Dendritic cell treated with granulocyte-macrophage colony-stimulating factor and Interleukin-4, amounts not matched to agents 40 ng/mL and 50 ng/mL, for 4 days (primary cell): ENCODE measurements around the gene C15orf62.

Experiments
- H3K27ac Mint-ChIP-seq: one replicate; pipeline ENCODE4 v1.8.0; 2022; ENCODE audit warnings: mild to moderate bottlenecking, mixed read lengths
- H3K27me3 Mint-ChIP-seq: one replicate; pipeline ENCODE4 v1.8.0; 2022; ENCODE audit warnings: mild to moderate bottlenecking, mixed read lengths
- H3K36me3 Mint-ChIP-seq: one replicate; pipeline ENCODE4 v1.8.0; 2022; ENCODE audit warnings: low read depth, mixed read lengths
- H3K4me1 Mint-ChIP-seq: one replicate; pipeline ENCODE4 v1.8.0; 2022; ENCODE audit warnings: low read depth, mixed read lengths
- H3K4me3 Mint-ChIP-seq: one replicate; pipeline ENCODE4 v1.8.0; 2022; ENCODE audit warnings: mild to moderate bottlenecking, moderate library complexity, mixed read lengths
- H3K9me3 Mint-ChIP-seq: one replicate; pipeline ENCODE4 v1.8.0; 2022; ENCODE audit warnings: mixed read lengths
- intact Hi-C: fragments of 100-400 bp; cut with micrococcal nuclease; formaldehyde crosslinking; loops from one replicate; pipeline ENCODE4 v1.15.0; 2022

Gene C15orf62

GRCh38 chr15:40803076-40803475, 33.3 kb downstream of the C15orf62 start:
- Mint-ChIP-seq H3K4me3 (no peak overlapping the region), H3K27me3 (no peaks in the 10 kb centered on the region), H3K27ac (no peak overlapping the region), H3K4me1 (peaks cover 27% of the 10 kb centered on the region), H3K9me3 (no peaks in the 10 kb centered on the region), H3K36me3 (peaks cover 78% of the 10 kb centered on the region)
- intact Hi-C loops = no loop called here

- Mint-ChIP-seq H3K36me3 (peaks cover 73% of the 10 kb centered on the region), H3K9me3 (no peaks in the 10 kb centered on the region), H3K4me3 (no peak overlapping the region), H3K27me3 (no peaks in the 10 kb centered on the region), H3K27ac (no peak overlapping the region), H3K4me1 (peaks cover 27% of the 10 kb centered on the region)
- intact Hi-C loops = no loop called here
These were observed 33.9 kb downstream of the C15orf62 start for GRCh38 chr15:40803688-40804087.

DNA sequence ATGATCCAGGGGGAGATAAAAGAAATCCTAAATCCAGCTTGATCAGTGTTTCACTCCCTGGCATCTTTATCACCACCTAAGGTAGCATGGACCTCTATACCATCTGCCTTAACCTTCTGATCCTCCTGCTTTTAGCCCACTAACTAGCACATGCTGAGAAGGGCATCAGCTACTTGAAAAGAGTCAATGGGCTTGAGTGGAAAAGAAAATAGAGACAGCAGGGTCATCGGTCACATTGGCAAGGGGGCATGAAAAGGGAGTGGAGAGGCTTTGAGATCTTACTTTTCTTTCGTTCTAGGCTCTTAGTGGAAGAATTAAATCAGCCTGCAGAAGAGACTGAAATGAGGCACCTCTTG, 36.9 kb downstream of the C15orf62 start:
- no peaks in the 10 kb centered on the region for H3K27me3 Mint-ChIP-seq
- peak overlapping the region; percentile 92 for H3K4me3 Mint-ChIP-seq
- no peaks in the 10 kb centered on the region for H3K9me3 Mint-ChIP-seq
- H3K4me1 Mint-ChIP-seq = peaks cover 36% of the 10 kb centered on the region
- peak overlapping the region; percentile 97 for H3K27ac Mint-ChIP-seq
- intact Hi-C loops = loop anchor here (1.0 to 5.0 kb wide), 3 partner anchors 36 to 51 kb away; partner anchors contain the start of genes C15orf62, RMDN3 and SPINT1
- peaks cover 76% of the 10 kb centered on the region for H3K36me3 Mint-ChIP-seq

DNA sequence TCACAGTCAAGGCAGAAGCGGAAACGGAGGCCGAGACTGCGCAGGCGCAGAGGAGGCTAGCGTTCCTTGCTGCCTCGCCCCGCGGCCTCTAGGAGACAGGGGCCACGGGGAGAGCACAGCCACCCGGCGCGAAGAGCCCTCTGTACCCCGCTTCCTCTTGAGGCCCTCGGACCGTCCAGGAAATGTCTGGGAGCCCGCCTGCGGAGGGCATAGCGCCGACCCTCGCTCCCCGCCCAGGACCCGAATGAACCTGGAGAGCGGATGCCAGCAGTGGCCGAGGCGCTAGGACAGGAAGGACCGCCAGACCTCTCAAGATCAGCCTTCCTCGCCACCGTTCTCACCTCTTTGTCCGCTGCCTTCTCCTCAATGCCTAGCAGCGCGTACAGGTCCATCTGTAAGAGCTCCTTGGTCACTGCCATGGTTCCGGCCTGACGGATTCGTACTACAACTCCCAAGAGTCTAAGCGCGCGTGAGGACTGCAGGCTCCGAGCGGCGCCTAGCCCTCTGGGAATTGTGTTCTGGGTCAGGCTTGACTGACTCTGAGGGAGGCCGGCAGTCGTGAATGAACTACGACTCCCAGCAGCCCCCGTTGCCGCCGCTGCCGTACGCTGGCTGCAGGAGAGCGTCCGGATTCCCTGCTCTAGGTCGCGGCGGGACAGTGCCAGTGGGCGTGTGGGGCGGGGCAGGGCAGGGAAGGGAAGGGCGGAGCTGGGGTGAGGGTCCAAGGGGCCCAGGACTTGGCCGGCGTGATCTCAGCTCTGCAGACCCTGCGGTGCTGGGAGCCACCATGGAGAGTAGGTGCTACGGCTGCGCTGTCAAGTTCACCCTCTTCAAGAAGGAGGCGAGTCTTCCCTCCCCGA, 37.5 kb downstream of the C15orf62 start, which contains the start of the genes DNAJC17 and ZFYVE19:
DNAJC17 (minus strand) TSS at position 446 of the 860 bp plus-strand sequence; CDS start at position 419, 27 bp downstream.
ZFYVE19 (plus strand) TSS at position 62 of the 860 bp plus-strand sequence; CDS start at position 563, 501 bp downstream.
- H3K27ac Mint-ChIP-seq = peak within 1 kb of the TSS; percentile 97
- intact Hi-C loops = loop anchor here (1.0 to 5.0 kb wide), 3 partner anchors 35 to 52 kb away; partner anchors contain the start of genes C15orf62, RMDN3 and SPINT1
- H3K27me3 Mint-ChIP-seq = no peaks in the 10 kb centered on the region
- peaks cover 39% of the 10 kb centered on the region for H3K4me1 Mint-ChIP-seq
- H3K4me3 Mint-ChIP-seq = peak within 1 kb of the TSS; percentile 92
- H3K36me3 Mint-ChIP-seq = peaks cover 76% of the 10 kb centered on the region
- no peaks in the 10 kb centered on the region for H3K9me3 Mint-ChIP-seq

DNA sequence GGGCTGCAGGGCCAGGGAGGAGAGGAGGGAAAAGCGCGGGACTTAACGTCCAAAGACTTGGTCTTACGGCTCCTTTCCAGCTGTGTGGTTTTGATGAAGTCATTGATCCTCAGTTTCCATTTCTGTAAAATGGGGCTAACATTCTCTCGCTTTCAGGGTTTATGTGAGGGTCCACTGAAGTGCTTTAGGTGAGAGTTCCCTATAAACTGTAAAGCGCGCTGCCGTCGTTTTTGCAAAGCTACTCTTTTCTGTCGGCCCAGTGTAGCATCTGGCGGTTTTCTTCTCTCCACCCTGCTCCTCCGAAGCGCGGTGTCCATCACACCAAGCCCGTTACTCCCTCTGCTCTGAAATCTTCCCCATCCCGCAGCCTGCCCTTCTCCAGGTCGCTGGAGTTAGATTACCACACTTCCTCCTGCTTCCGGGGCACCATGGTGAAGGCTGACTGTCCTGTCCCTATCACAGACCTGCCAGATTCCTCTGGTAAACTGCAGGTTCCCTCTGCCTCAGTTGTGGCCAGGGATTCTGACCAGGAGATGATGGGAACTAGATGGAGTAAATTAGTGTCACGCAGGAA, 38.2 kb downstream of the C15orf62 start:
- H3K4me3 Mint-ChIP-seq = peak overlapping the region; percentile 92
- H3K27me3 Mint-ChIP-seq = no peaks in the 10 kb centered on the region
- intact Hi-C loops = loop anchor here (1.0 to 5.0 kb wide), 3 partner anchors 34 to 53 kb away; partner anchors contain the start of genes C15orf62, RMDN3 and SPINT1
- peaks cover 39% of the 10 kb centered on the region for H3K4me1 Mint-ChIP-seq
- H3K9me3 Mint-ChIP-seq = no peaks in the 10 kb centered on the region
- peaks cover 76% of the 10 kb centered on the region for H3K36me3 Mint-ChIP-seq
- H3K27ac Mint-ChIP-seq = peak overlapping the region; percentile 97

GRCh38 chr15:40808861-40809450, 39.2 kb downstream of the C15orf62 start:
- peaks cover 33% of the 10 kb centered on the region for H3K4me1 Mint-ChIP-seq
- intact Hi-C loops = loop anchor here (5.0 kb wide), 2 partner anchors 33 to 42 kb away; partner anchors contain the start of genes C15orf62 and SPINT1
- no peaks in the 10 kb centered on the region for H3K9me3 Mint-ChIP-seq
- H3K4me3 Mint-ChIP-seq = no peak overlapping the region
- no peak overlapping the region for H3K27ac Mint-ChIP-seq
- no peaks in the 10 kb centered on the region for H3K27me3 Mint-ChIP-seq
- peaks cover 78% of the 10 kb centered on the region for H3K36me3 Mint-ChIP-seq

GRCh38 chr15:40812721-40813425, 43.1 kb downstream of the C15orf62 start:
- H3K27ac Mint-ChIP-seq = no peak overlapping the region
- intact Hi-C loops = no loop called here
- peaks cover 39% of the 10 kb centered on the region for H3K4me1 Mint-ChIP-seq
- H3K9me3 Mint-ChIP-seq = no peaks in the 10 kb centered on the region
- no peaks in the 10 kb centered on the region for H3K27me3 Mint-ChIP-seq
- H3K4me3 Mint-ChIP-seq = no peak overlapping the region
- H3K36me3 Mint-ChIP-seq = peaks cover 70% of the 10 kb centered on the region

GRCh38 chr15:40815042-40815698, 45.4 kb downstream of the C15orf62 start:
- peaks cover 53% of the 10 kb centered on the region for H3K36me3 Mint-ChIP-seq

DNA sequence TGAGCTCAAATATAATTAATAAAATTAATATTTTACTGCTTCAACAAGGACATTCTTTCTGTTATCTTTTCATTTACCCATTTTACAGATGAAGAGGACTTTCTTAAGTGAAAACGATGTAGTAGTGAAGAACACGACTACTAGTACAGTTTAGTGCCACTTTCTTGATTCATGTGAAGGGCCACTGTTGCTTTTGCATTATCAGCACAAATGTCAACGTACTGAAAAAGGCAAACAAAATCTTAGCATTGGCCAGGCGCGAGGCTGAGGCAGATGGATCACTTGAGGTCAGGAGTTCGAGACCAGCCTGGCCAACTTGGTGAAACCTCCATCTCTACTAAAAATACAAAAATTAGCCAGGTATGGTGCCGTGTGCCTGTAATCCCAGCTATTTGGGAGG, 49.3 kb downstream of the C15orf62 start:
- Mint-ChIP-seq H3K27ac (no peak overlapping the region), H3K4me1 (peaks cover 14% of the 10 kb centered on the region), H3K9me3 (no peaks in the 10 kb centered on the region), H3K4me3 (no peak overlapping the region), H3K36me3 (peaks cover 14% of the 10 kb centered on the region), H3K27me3 (no peaks in the 10 kb centered on the region)
- intact Hi-C loops = no loop called here

More at GRCh38 chr15:40815042-40815698, 45.4 kb downstream of the C15orf62 start:
- no peaks in the 10 kb centered on the region for H3K9me3 Mint-ChIP-seq
- H3K27me3 Mint-ChIP-seq = no peaks in the 10 kb centered on the region
- peaks cover 24% of the 10 kb centered on the region for H3K4me1 Mint-ChIP-seq
- no peak overlapping the region for H3K4me3 Mint-ChIP-seq
- intact Hi-C loops = no loop called here
- no peak overlapping the region for H3K27ac Mint-ChIP-seq

- H3K4me3 Mint-ChIP-seq = no peak overlapping the region
- intact Hi-C loops = no loop called here
- H3K36me3 Mint-ChIP-seq = no peaks in the 10 kb centered on the region
- peaks cover 2% of the 10 kb centered on the region for H3K27me3 Mint-ChIP-seq
- H3K9me3 Mint-ChIP-seq = no peaks in the 10 kb centered on the region
- no peak overlapping the region for H3K27ac Mint-ChIP-seq
- no peaks in the 10 kb centered on the region for H3K4me1 Mint-ChIP-seq
These were observed 51.4 kb downstream of the C15orf62 start for GRCh38 chr15:40821195-40821594.
